Heart right ventricle (tissue), 16 donors: ENCODE measurements around the gene DYNC1LI1. TPM values are rescaled to one million over a fixed set of nuclear protein-coding genes. Genes with fewer than 3 reads are reported as not detected.

Experiments
- ATAC-seq, 8 donors: fragments of 200-7000 bp; cut with Tn5 transposase; one replicate each; pipeline ENCODE4 v1.9.1; 2020; ENCODE audit warnings: mild to moderate bottlenecking in 8 of 8, moderate library complexity in 8 of 8, moderate number of reproducible peaks in 1 of 8
- DNase-seq, 2 donors: peaks; one replicate each; pipeline ENCODE4 v3.0.0-alpha.2; 2020
- H3K27ac ChIP-seq, 10 donors: fragments of 200-600 bp; sonication (generic) in 2 of 10; one replicate each; pipeline versions ENCODE4 v1.5.0 to v1.8.0; 2020 to 2022; ENCODE audit warnings: mild to moderate bottlenecking in 3 of 10
- H3K27me3 ChIP-seq, 7 donors: fragments of 200-600 bp; one replicate each; pipeline ENCODE4 v1.8.0; 2021 to 2022; ENCODE audit warnings: mild to moderate bottlenecking in 2 of 7
- H3K36me3 ChIP-seq, 9 donors: fragments of 200-600 bp; sonication (generic) in 1 of 9; one replicate each; pipeline versions ENCODE4 v1.5.0 to v1.8.0; 2020 to 2022; ENCODE audit warnings: mild to moderate bottlenecking in 2 of 9
- H3K4me1 ChIP-seq, 9 donors: fragments of 200-600 bp; sonication (generic) in 1 of 9; one replicate each; pipeline versions ENCODE4 v1.5.0 to v1.8.0; 2020 to 2022; ENCODE audit warnings: mild to moderate bottlenecking in 4 of 9
- H3K4me3 ChIP-seq, 10 donors: fragments of 200-600 bp; sonication (generic) in 2 of 10; one replicate each; pipeline versions ENCODE4 v1.5.0 to v1.8.0; 2020 to 2022; ENCODE audit warnings: mild to moderate bottlenecking in 7 of 10, moderate library complexity in 2 of 10
- H3K9me3 ChIP-seq, 11 donors: fragments of 200-600 bp in 10 of 11; sonication (generic) in 2 of 11; one replicate each; pipeline versions ENCODE4 v1.5.0 to v1.8.0; 2013 to 2022; ENCODE audit warnings: mild to moderate bottlenecking in 2 of 11, control low read depth in 1 of 11, moderate library complexity in 1 of 11
- CTCF ChIP-seq, 9 donors: fragments of 200-600 bp; sonication (generic) in 2 of 9; IDR thresholded peaks; one replicate each; pipeline versions ENCODE4 v1.5.0 to v1.8.0; 2021 to 2022; ENCODE audit warnings: antibody characterized with exemption in 9 of 9, mild to moderate bottlenecking in 5 of 9, moderate library complexity in 1 of 9
- WGBS, 2 donors: extraction: QIAGEN DNeasy Blood & Tissue Kit; methylation state at CpG; one replicate each; pipeline ENCODE4 v1.1.7; 2013; ENCODE audit warnings: inconsistent platforms in 1 of 2; 5-methylcytosine and 5-hydroxymethylcytosine counted together
- intact Hi-C, 10 donors: fragments of 100-400 bp; cut with DNase I; formaldehyde crosslinking; loops; one replicate each; pipeline versions ENCODE4 v1.11.1 to v1.14.2; 2022
- polyA plus RNA-seq, 2 donors: library from polyadenylated mRNA; stranded (reverse); fragments of 200-250 nt; gene quantifications; one replicate each; pipeline ENCODE4 v1.2.3, GENCODE V29; 2013
- total RNA-seq, 10 donors: library from RNA; stranded (reverse); fragmentation: NEBNext Ultra II Directional in 3 of 10; extraction: Animal tissue kit (Norgen Biotek cat#: 25700) in 3 of 10; gene quantifications; one replicate each; pipeline versions ENCODE4 v1.2.1 to v1.2.4, GENCODE V29; 2021 to 2023
- donor health status: Arrhythmogenic right ventricular cardiomyopathy.
- donor health status: ischemic (EF 13 %, LVEDD 7.1; RV severe dilation, severe dysfunction).
- donor health status: healthy with polysubstance abuse.
- donor health status: DM: no; HTN: yes; CAD: no.
- donor health status: DM: no; HTN: no; CAD: no.
- donor health status: ischemic (EF 25% LVEDD 6.9; RV normal size, moderate dysfunction).
- donor health status: ischemic (EF 25% LVEDD 5.7; RV mildly dilated, moderate dysfunction).
- donor health status: healthy.
- donor health status: DM: yes; HTN: yes; CAD: no.
- donor health status: Ischemic cardiomyopathy.
- donor health status: ischemic (EF 35%, LVEDD 5.7; RV mildly dilated, moderate dysfunction).
- donor health status: nonischemic (EF 11% LVEDD 7.7; RV severe dilation, severe dysfunction).
- donor health status: DM: yes; HTN: yes; CAD: no.
- donor health status: PGD.
- donor health status: ischemic (EF 29% LVEDD 5.4; RV normal size, mild dysfunction).
- donor health status: nonischemic (EF 23%, LVEDD 6.1; RV moderate dilation, normal function).

The DYNC1LI1 gene
- total and polyA plus RNA-seq, 12 donors, result 23.4 to 69.9 (median 52.4) TPM

GRCh38 chr3:32606277-32606676 lies 35.6 kb upstream of the DYNC1LI1 start:
- H3K27me3 ChIP-seq, result no peaks in the 10 kb centered on the region
- no peaks in the 10 kb centered on the region for H3K4me1 ChIP-seq
- DNase-seq (no peak), ATAC-seq (no peak)
- no peaks in the 10 kb centered on the region for H3K9me3 ChIP-seq
- TF ChIP-seq CTCF (IDR thresholded peaks at IDR 0.05), result no peak
- intact Hi-C loops, result loop anchor here in 1 of 10 donors (10.0 kb wide), 1 partner anchor 49 kb away; no protein-coding TSS in a partner anchor
- no peak overlapping the region for H3K4me3 ChIP-seq
- no peaks in the 10 kb centered on the region for H3K36me3 ChIP-seq
- WGBS, 2 donors, result 89 to 92% methylated on average over 3 of the region's 3 CpGs
- no peak overlapping the region for H3K27ac ChIP-seq

GRCh38 chr3:32603064-32603463 lies 32.4 kb upstream of the DYNC1LI1 start:
- TF ChIP-seq CTCF (IDR thresholded peaks at IDR 0.05), result no peak
- Histone ChIP-seq H3K9me3 (no peaks in the 10 kb centered on the region), H3K36me3 (no peaks in the 10 kb centered on the region), H3K4me1 (no peaks in the 10 kb centered on the region), H3K27ac (no peak overlapping the region), H3K4me3 (no peak overlapping the region), H3K27me3 (no peaks in the 10 kb centered on the region)
- intact Hi-C loops, result loop anchor here in 1 of 10 donors (10.0 kb wide), 1 partner anchor 52 kb away; no protein-coding TSS in a partner anchor
- DNase-seq (no peak), ATAC-seq (no peak)
- 35 to 43% methylated on average over 4 of the region's 4 CpGs for WGBS, 2 donors

GRCh38 chr3:32602206-32602605 lies 31.5 kb upstream of the DYNC1LI1 start:
- TF ChIP-seq CTCF (IDR thresholded peaks at IDR 0.05), result no peak
- WGBS, 2 donors, result 87 to 89% methylated on average over 7 of the region's 7 CpGs
- intact Hi-C loops, result loop anchor here in 1 of 10 donors (10.0 kb wide), 1 partner anchor 53 kb away; no protein-coding TSS in a partner anchor
- DNase-seq (no peak), ATAC-seq (no peak)
- no peaks in the 10 kb centered on the region for H3K27me3 ChIP-seq
- no peaks in the 10 kb centered on the region for H3K36me3 ChIP-seq
- no peak overlapping the region for H3K27ac ChIP-seq
- H3K4me1 ChIP-seq, result peaks cover 0 to 8% (median 0%) of the 10 kb centered on the region in 9 donors
- H3K9me3 ChIP-seq, result no peaks in the 10 kb centered on the region
- no peak overlapping the region for H3K4me3 ChIP-seq

- intact Hi-C loops, result loop anchor here in 1 of 10 donors (10.0 kb wide), 1 partner anchor 53 kb away; no protein-coding TSS in a partner anchor
- 54 to 73% methylated on average over 3 of the region's 3 CpGs for WGBS, 2 donors
- H3K27me3 ChIP-seq, result no peaks in the 10 kb centered on the region
- no peak for TF ChIP-seq CTCF (IDR thresholded peaks at IDR 0.05)
- no peak overlapping the region for H3K4me3 ChIP-seq
- H3K9me3 ChIP-seq, result no peaks in the 10 kb centered on the region
- H3K36me3 ChIP-seq, result no peaks in the 10 kb centered on the region
- no peak for DNase-seq
- no peak overlapping the region for H3K27ac ChIP-seq
- peaks cover 0 to 13% (median 2%) of the 10 kb centered on the region in 9 donors for H3K4me1 ChIP-seq
- no peak for ATAC-seq
Observed at GRCh38 chr3:32601722-32602121, 31.1 kb upstream of the DYNC1LI1 start.
